Fibroblast of lung (primary cell): ENCODE data around the gene C22orf15. TPM values are rescaled to one million over a fixed set of nuclear protein-coding genes. Genes with fewer than 3 reads are reported as not detected.

ENCODE experiments used
- DNase-seq, 2 donors: peaks; one replicate each; pipeline versions ENCODE4 v3.0.0 to v3.0.0-alpha.2; 2010; ENCODE audit warnings: low read depth in 2 of 2
- H2AFZ ChIP-seq: 2 replicates; pipeline ENCODE4 v1.5.1; 2012; ENCODE audit warnings: low read length, control low read depth, inconsistent platforms
- H3K27ac ChIP-seq: 2 replicates; pipeline ENCODE4 v1.5.1; 2011; ENCODE audit warnings: low read length, control low read depth; ENCODE audit not compliant: insufficient read depth
- H3K27me3 ChIP-seq: 2 replicates; pipeline ENCODE4 v1.5.1; 2011; ENCODE audit warnings: mild to moderate bottlenecking, low read length; ENCODE audit not compliant: control insufficient read depth, insufficient read depth
- H3K36me3 ChIP-seq: 2 replicates; pipeline ENCODE4 v1.5.1; 2011; ENCODE audit warnings: low read length; ENCODE audit not compliant: control insufficient read depth, insufficient read depth
- H3K4me1 ChIP-seq: 2 replicates; pipeline ENCODE4 v1.5.1; 2011; ENCODE audit warnings: low read length; ENCODE audit not compliant: control insufficient read depth, insufficient read depth; ENCODE audit errors: extremely low read depth
- H3K4me2 ChIP-seq: 2 replicates; pipeline ENCODE4 v1.5.1; 2011; ENCODE audit warnings: low read length, control low read depth; ENCODE audit not compliant: insufficient read depth; ENCODE audit errors: extremely low read depth
- H3K4me3 ChIP-seq, 4 experiments: fragments of 200-600 bp in 1 of 4; sonication (generic) in 1 of 4; replicated peaks in 1 of 4; 2 replicates each; pipeline ENCODE4 v1.5.1; 2011 to 2016; ENCODE audit warnings: low read length in 4 of 4, low read depth in 3 of 4, mild to moderate bottlenecking in 3 of 4, control low read depth in 2 of 4, inconsistent platforms in 1 of 4, mixed read lengths in 1 of 4; ENCODE audit not compliant: insufficient read depth in 1 of 4; ENCODE audit errors: control extremely low read depth in 1 of 4
- H3K79me2 ChIP-seq: 2 replicates; pipeline ENCODE4 v1.5.1; 2012; ENCODE audit warnings: mild to moderate bottlenecking, low read length, inconsistent platforms; ENCODE audit not compliant: control insufficient read depth, insufficient read depth
- H3K9ac ChIP-seq: 2 replicates; pipeline ENCODE4 v1.5.1; 2011; ENCODE audit warnings: mild to moderate bottlenecking, low read length, control low read depth; ENCODE audit not compliant: insufficient read depth
- H3K9me3 ChIP-seq: 2 replicates; pipeline ENCODE4 v1.5.1; 2012; ENCODE audit warnings: low read depth, low read length; ENCODE audit not compliant: control insufficient read depth, insufficient read depth
- H4K20me1 ChIP-seq: 2 replicates; pipeline ENCODE4 v1.5.1; 2011; ENCODE audit warnings: low read length; ENCODE audit not compliant: control insufficient read depth, insufficient read depth; ENCODE audit errors: extremely low read depth
- EZH2 ChIP-seq: IDR thresholded peaks from 2 replicates; pipeline ENCODE4 v1.5.1; 2012; ENCODE audit warnings: low read length, control low read depth, mild to moderate bottlenecking; ENCODE audit errors: missing control alignments
- polyA minus RNA-seq: library from RNA; depleted of rRNA, polyadenylated mRNA; stranded (reverse); fragments of >200 nt; gene quantifications from 2 replicates; pipeline ENCODE4 v1.2.3, GENCODE V29; 2011; ENCODE audit warnings: low replicate concordance
- polyA plus RNA-seq, 2 donors: library from polyadenylated mRNA; depleted of rRNA in 1 of 2; stranded (reverse) in 1 of 2; unstranded in 1 of 2; fragments of >200 nt; gene quantifications; 2 replicates each; pipeline ENCODE4 v1.2.1, GENCODE V29; 2011 to 2012; ENCODE audit warnings: missing spikeins in 1 of 2
- total RNA-seq: library from RNA; depleted of rRNA; stranded (reverse); fragments of >200 nt; gene quantifications from 2 replicates; pipeline ENCODE4 v1.2.1, GENCODE V29; 2014
- TF ChIP-seq, protein P1 (sequence below), 2 donors: IDR thresholded peaks in 1 of 2; conservative IDR thresholded peaks in 1 of 2; 1 replicate in 1 of 2; 2 replicates in 1 of 2; pipeline ENCODE4 v1.5.1; 2011 to 2012; ENCODE audit warnings: low read length in 2 of 2, control low read depth in 1 of 2, inconsistent platforms in 1 of 2, low read depth in 1 of 2, mild to moderate bottlenecking in 1 of 2

The C22orf15 gene, protein sequence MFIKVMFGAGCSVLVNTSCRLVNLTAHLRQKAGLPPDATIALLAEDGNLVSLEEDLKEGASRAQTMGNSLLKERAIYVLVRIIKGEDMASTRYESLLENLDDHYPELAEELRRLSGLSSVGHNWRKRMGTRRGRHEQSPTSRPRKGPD
- total RNA-seq = 2.5 and 3.9 TPM in 2 replicates
- polyA plus RNA-seq = 0.71 and 1.4 TPM in 2 replicates
- 1.4 and 1.7 TPM in 2 replicates for polyA plus RNA-seq (2012)
- 0.93 and 0.94 TPM in 2 replicates for polyA minus RNA-seq

DNA sequence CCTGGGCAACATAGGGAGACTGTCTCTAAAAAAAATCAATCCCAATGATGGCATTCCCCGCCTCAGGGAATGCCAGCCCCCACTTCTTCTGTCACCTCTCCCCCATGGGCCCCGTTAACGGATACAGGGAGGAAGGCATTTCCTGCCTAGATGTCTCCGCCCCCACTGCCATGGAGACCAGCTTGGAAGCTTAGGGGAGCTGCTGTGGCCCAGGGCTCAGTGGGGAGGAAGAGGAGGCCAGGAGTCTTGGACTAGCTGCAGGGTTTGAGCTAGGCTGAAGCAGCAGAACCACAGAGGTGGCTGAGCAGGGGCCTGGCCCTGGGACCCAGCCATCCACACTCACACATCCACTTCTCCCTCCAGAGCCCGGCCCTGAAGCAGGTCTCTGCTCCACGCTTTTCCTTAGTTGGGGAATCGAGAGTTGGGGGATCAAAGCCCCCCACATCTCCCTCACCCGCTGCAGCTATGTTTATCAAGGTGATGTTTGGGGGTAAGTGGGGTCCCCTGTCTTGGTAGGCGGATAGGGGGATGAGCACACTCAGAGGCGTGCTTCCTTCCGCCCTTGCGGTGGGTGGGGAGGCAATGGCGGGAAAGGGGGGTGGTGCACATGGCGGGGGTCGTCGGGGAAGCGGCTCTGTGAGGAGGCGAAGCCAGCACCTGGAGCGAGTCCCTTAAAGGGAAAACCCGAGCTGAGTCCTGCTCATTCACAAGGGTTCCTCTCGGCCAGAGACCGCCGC is at the start of gene C22orf15:
Gene C22orf15, plus strand, starts transcription at position 149 of the 737 bp plus-strand sequence. Its CDS starts 317 bp downstream, at position 466.
- H3K27ac ChIP-seq = no peak within 1 kb of the TSS
- H3K9me3 ChIP-seq = no peaks in the 10 kb centered on the region
- H3K36me3 ChIP-seq = no peaks in the 10 kb centered on the region
- DNase-seq = peak in 1 of 2 donors; percentile 47
- H3K4me2 ChIP-seq = peak within 1 kb of the TSS; percentile 48
- TF ChIP-seq, protein P1, sequence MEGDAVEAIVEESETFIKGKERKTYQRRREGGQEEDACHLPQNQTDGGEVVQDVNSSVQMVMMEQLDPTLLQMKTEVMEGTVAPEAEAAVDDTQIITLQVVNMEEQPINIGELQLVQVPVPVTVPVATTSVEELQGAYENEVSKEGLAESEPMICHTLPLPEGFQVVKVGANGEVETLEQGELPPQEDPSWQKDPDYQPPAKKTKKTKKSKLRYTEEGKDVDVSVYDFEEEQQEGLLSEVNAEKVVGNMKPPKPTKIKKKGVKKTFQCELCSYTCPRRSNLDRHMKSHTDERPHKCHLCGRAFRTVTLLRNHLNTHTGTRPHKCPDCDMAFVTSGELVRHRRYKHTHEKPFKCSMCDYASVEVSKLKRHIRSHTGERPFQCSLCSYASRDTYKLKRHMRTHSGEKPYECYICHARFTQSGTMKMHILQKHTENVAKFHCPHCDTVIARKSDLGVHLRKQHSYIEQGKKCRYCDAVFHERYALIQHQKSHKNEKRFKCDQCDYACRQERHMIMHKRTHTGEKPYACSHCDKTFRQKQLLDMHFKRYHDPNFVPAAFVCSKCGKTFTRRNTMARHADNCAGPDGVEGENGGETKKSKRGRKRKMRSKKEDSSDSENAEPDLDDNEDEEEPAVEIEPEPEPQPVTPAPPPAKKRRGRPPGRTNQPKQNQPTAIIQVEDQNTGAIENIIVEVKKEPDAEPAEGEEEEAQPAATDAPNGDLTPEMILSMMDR (conservative IDR thresholded peaks at IDR 0.05 in 1 of 2, IDR thresholded peaks at IDR 0.05 in 1 of 2; ENCODE audit: low read depth in 1 of 2, low read length in 2 of 2) = no peak
- TF ChIP-seq EZH2 = no peak
- peak within 1 kb of the TSS in 2 of 4 experiments; percentile 9 to 35 for H3K4me3 ChIP-seq
- H3K79me2 ChIP-seq = no peaks in the 10 kb centered on the region
- H3K9ac ChIP-seq = no peak within 1 kb of the TSS
- H3K4me1 ChIP-seq = no peaks in the 10 kb centered on the region
- H3K27me3 ChIP-seq = no peaks in the 10 kb centered on the region
- H2AFZ ChIP-seq = peak within 1 kb of the TSS; percentile 48
- H4K20me1 ChIP-seq = no peaks in the 10 kb centered on the region

DNA sequence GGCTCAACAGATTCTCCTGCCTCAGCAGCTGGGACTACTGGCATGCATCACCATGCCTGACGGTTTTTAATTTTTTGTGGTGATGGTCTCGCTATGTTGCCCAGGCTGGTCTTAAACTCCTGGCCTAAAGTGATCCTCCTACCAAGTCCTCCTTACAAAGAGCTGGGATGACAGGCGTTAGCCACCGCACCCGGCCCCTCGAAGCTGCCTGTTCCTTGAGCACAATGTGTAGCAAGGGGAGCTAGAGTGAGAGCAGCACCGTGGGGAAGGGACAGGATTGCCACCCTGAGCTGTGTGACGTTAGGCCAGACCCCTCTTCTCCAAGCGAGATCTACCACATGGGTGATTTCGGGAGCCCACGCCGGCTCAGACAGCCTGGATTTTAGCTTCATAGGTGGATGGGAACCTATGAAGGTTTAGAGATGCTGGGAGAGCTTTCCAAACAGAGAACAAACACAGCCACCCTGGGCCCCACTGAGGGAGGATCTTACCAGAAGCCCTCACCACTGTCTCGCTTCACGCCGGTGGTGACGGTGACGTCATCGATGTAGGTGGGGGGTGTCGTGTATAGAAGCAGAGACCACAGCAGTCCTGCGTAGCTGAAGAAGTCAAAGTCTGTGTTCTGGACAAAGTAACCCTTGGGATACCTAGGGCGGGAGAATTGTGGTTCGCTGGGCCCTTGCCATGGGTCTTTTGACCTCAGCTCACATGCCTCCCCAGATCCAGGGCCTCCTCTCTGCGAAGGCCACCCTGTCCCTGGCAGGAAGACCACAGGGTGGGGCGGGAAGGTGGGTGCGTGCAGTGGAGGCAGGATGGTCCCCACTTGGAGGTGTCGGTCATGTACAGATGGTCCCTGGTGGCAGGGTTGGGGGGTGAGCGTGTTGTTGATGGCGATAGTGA is 48.8 kb upstream of the C22orf15 start:
- Histone ChIP-seq H3K36me3 (peaks cover under 1% of the 10 kb centered on the region), H3K79me2 (peaks cover 4% of the 10 kb centered on the region), H3K4me1 (no peaks in the 10 kb centered on the region), H3K4me3 (no peak overlapping the region), H3K27me3 (no peaks in the 10 kb centered on the region), H4K20me1 (no peaks in the 10 kb centered on the region), H3K4me2 (no peak overlapping the region), H2AFZ (no peak overlapping the region), H3K9me3 (no peaks in the 10 kb centered on the region), H3K27ac (no peak overlapping the region), H3K9ac (no peak overlapping the region)
- no peak for TF ChIP-seq EZH2
- TF ChIP-seq, protein P1 (conservative IDR thresholded peaks at IDR 0.05 in 1 of 2, IDR thresholded peaks at IDR 0.05 in 1 of 2; ENCODE audit: low read depth in 1 of 2, low read length in 2 of 2) = no peak
- no peak for DNase-seq
